Stimulated activated naive CD4-positive, alpha-beta T cell treated with Interleukin-2 at 50 U/mL for 16 hours (primary cell): ENCODE data around the gene LRP1.

Source experiments
- DNase-seq: peaks from one replicate; lab custom pipeline; 2025; lab: John Stamatoyannopoulos, UW

The LRP1 gene

GRCh38 chr12:57236201-57236924 is 108.1 kb downstream of the LRP1 start:
- no peak for DNase-seq

GRCh38 chr12:57236925-57237595 is 108.8 kb downstream of the LRP1 start:
- DNase-seq = no peak

- no peak for DNase-seq
Measured at GRCh38 chr12:57237596-57237931, 109.3 kb downstream of the LRP1 start.

- DNase-seq = peak; percentile 37
Measured at GRCh38 chr12:57237932-57238853, 109.9 kb downstream of the LRP1 start.

- peak; percentile 80 for DNase-seq
Measured at GRCh38 chr12:57238854-57239554, 110.7 kb downstream of the LRP1 start.

- DNase-seq = no peak
Measured at GRCh38 chr12:57239587-57240065, 111.3 kb downstream of the LRP1 start.

- peak; percentile 77 for DNase-seq
Measured at GRCh38 chr12:57240066-57240921, 112.0 kb downstream of the LRP1 start.

GRCh38 chr12:57240926-57241401 is 112.7 kb downstream of the LRP1 start:
- peak; percentile 13 for DNase-seq

- DNase-seq = no peak
Measured at GRCh38 chr12:57241402-57242310, 113.4 kb downstream of the LRP1 start.

- no peak for DNase-seq
Measured at GRCh38 chr12:57242329-57242690, 114.0 kb downstream of the LRP1 start.

- DNase-seq = peak; percentile 53
Measured at GRCh38 chr12:57242691-57243454, 114.6 kb downstream of the LRP1 start.

GRCh38 chr12:57243521-57244311 is 115.4 kb downstream of the LRP1 start:
- peak; percentile 75 for DNase-seq

- no peak for DNase-seq
Measured at GRCh38 chr12:57244312-57244696, 116.0 kb downstream of the LRP1 start.

GRCh38 chr12:57247041-57247440 is 118.8 kb downstream of the LRP1 start:
- no peak for DNase-seq

GRCh38 chr12:57248934-57249742 is 120.9 kb downstream of the LRP1 start:
- no peak for DNase-seq

GRCh38 chr12:57250541-57250940 is 122.3 kb downstream of the LRP1 start:
- DNase-seq = no peak

GRCh38 chr12:57250956-57251355 is 122.7 kb downstream of the LRP1 start, which contains the start of gene STAC3:
Gene STAC3, minus strand, starts transcription at chr12:57251187. Its CDS starts 1,551 bp downstream, at chr12:57249636.
- DNase-seq = no peak
